Upper lobe of left lung (tissue), 6 donors: Measurements from ENCODE around the gene SV2C. TPM values are rescaled to one million over a fixed set of nuclear protein-coding genes. Genes with fewer than 3 reads are reported as not detected.
A peak's percentile ranks its signal among the peaks of the same experiment; 100 is the strongest.

Experiments
- ATAC-seq, 2 donors: fragments of 200-7000 bp; cut with Tn5 transposase; one replicate each; pipeline ENCODE4 v1.9.1; 2022; ENCODE audit warnings: mild to moderate bottlenecking in 2 of 2, moderate library complexity in 2 of 2; ENCODE audit not compliant: low FRiP score in 2 of 2
- DNase-seq, 2 donors: peaks; one replicate each; pipeline ENCODE4 v3.0.0-alpha.2; 2019 to 2020
- H3K27ac ChIP-seq, 4 donors: fragments of 200-600 bp; sonication (generic); one replicate each; pipeline ENCODE4 v1.5.1; 2016 to 2019
- H3K27me3 ChIP-seq, 4 donors: fragments of 200-600 bp; sonication (generic); one replicate each; pipeline ENCODE4 v1.5.1; 2017 to 2019
- H3K36me3 ChIP-seq, 4 donors: fragments of 200-600 bp; sonication (generic); one replicate each; pipeline ENCODE4 v1.5.1; 2016 to 2019
- H3K4me1 ChIP-seq, 4 donors: fragments of 200-600 bp; sonication (generic); one replicate each; pipeline ENCODE4 v1.5.1; 2018 to 2019
- H3K4me3 ChIP-seq, 4 donors: fragments of 200-600 bp; sonication (generic); one replicate each; pipeline ENCODE4 v1.5.1; 2017 to 2019; ENCODE audit warnings: mild to moderate bottlenecking in 2 of 4, moderate library complexity in 1 of 4
- H3K9me3 ChIP-seq, 4 donors: fragments of 200-600 bp; sonication (generic); one replicate each; pipeline ENCODE4 v1.5.1; 2018 to 2019
- EP300 ChIP-seq, 4 donors: sonication (generic); formaldehyde crosslinking; IDR thresholded peaks; one replicate each; pipeline ENCODE4 v1.5.1; 2017; ENCODE audit warnings: antibody characterized with exemption in 4 of 4, control low read depth in 2 of 4
- POLR2A ChIP-seq, 4 donors: fragments of 450-650 bp; IDR thresholded peaks; one replicate each; pipeline ENCODE4 v1.5.1; 2016 to 2017; ENCODE audit warnings: antibody characterized with exemption in 4 of 4, mild to moderate bottlenecking in 2 of 4
- POLR2AphosphoS5 ChIP-seq, 2 donors: sonication (generic); formaldehyde crosslinking; IDR thresholded peaks; one replicate each; pipeline ENCODE4 v1.5.1; 2017; ENCODE audit warnings: antibody characterized with exemption in 2 of 2
- WGBS, 2 donors: methylation state at CpG; one replicate each; pipeline ENCODE4 v1.1.5; 2017 to 2018; 5-methylcytosine and 5-hydroxymethylcytosine counted together
- total RNA-seq, 6 donors: library from RNA; depleted of rRNA in 4 of 6; stranded (reverse); fragments of >200 nt in 4 of 6; gene quantifications; one replicate each; pipeline versions ENCODE4 v1.1.0 to v1.2.1, GENCODE V29; 2016 to 2021
- TF ChIP-seq, protein P1 (sequence below), 6 experiments: fragments of 450-650 bp in 4 of 6; fragments of 200-600 bp in 2 of 6; sonication (generic) in 2 of 6; IDR thresholded peaks; one replicate each; pipeline ENCODE4 v1.5.1; 2016 to 2019; ENCODE audit warnings: antibody characterized with exemption in 6 of 6
- donor health status: DM: no; HTN: no; CAD: no; lungs with moderate emphysema.
- donor health status: DM: no; HTN: yes; CAD: no; lungs with severe emphysema.

SV2C gene
- total RNA-seq, 6 donors from 2014 or later: 0.15 to 0.51 (median 0.21) TPM; not detected in 2

DNA sequence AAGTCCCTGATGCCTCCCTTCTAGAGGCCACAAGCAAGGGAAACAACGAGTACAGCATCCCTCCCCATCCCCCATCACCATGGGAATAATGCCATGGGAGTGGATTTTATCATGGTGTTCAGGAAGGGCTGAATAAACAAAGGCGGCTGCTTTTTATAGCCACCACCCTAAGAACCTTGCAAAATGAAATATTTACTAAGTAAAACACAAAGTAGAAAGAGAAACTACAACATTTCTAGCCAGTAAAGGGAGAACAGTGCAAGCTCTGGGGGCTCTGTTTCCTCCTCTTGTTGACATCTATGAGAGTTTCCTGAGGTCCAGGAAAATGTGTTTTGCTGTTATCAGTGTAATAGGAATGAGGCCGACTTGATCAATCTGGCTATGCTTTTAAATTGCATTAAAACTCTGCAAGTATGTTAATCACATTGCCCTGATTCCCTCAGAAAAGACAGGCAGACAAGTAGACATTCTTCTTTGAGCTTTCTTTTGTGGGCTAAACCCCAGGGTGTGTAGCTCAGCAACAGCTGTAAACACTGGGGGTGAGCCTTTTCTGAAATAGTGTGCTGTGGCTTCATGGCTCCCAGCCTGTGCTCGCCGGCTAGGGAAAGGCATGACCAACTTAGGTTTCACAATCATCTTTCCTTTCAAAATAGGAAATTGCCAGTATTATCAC lies 31.1 kb downstream of the SV2C start:
- Histone ChIP-seq H3K4me1 (peaks cover 10 to 15% (median 14%) of the 10 kb centered on the region in 4 donors), H3K27ac (peak overlapping the region in 2 of 4 donors; percentile 7 to 42), H3K27me3 (no peaks in the 10 kb centered on the region), H3K36me3 (no peaks in the 10 kb centered on the region), H3K4me3 (no peak overlapping the region), H3K9me3 (no peaks in the 10 kb centered on the region)
- no peak for TF ChIP-seq EP300 (IDR thresholded peaks at IDR 0.05)
- TF ChIP-seq POLR2AphosphoS5 (IDR thresholded peaks at IDR 0.05): no peak
- no peak for TF ChIP-seq POLR2A (IDR thresholded peaks at IDR 0.05)
- TF ChIP-seq, protein P1, sequence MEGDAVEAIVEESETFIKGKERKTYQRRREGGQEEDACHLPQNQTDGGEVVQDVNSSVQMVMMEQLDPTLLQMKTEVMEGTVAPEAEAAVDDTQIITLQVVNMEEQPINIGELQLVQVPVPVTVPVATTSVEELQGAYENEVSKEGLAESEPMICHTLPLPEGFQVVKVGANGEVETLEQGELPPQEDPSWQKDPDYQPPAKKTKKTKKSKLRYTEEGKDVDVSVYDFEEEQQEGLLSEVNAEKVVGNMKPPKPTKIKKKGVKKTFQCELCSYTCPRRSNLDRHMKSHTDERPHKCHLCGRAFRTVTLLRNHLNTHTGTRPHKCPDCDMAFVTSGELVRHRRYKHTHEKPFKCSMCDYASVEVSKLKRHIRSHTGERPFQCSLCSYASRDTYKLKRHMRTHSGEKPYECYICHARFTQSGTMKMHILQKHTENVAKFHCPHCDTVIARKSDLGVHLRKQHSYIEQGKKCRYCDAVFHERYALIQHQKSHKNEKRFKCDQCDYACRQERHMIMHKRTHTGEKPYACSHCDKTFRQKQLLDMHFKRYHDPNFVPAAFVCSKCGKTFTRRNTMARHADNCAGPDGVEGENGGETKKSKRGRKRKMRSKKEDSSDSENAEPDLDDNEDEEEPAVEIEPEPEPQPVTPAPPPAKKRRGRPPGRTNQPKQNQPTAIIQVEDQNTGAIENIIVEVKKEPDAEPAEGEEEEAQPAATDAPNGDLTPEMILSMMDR (IDR thresholded peaks at IDR 0.05): no peak
- ATAC-seq (peak in 1 of 2 donors; percentile 60), DNase-seq (peak in 1 of 2 donors; percentile 30)
- WGBS, 2 donors: 18 to 20% methylated on average over 5 of the region's 5 CpGs

DNA sequence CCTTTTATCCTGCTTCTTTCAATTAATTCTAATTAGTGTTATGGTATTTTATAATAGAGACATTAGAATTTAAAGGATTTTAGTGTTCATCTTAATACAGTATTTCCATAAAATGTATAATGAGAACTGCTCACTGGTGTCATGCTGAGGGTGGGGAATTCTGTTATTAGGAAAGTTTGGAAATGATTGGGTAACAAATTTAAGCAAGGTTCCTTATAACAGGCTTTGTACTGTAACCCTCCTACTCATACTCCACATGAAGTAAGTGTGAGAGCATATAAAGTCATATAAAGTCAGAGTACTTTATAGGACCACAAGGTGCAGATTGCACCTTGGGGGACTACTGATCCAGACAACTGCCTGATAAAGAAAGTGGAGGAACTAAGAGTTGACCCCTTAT lies 42.2 kb downstream of the SV2C start:
- Histone ChIP-seq H3K27me3 (no peaks in the 10 kb centered on the region), H3K27ac (no peak overlapping the region), H3K4me3 (no peak overlapping the region), H3K4me1 (no peaks in the 10 kb centered on the region), H3K9me3 (no peaks in the 10 kb centered on the region), H3K36me3 (no peaks in the 10 kb centered on the region)
- DNase-seq: no peak
- ATAC-seq: no peak
- no peak for TF ChIP-seq POLR2AphosphoS5 (IDR thresholded peaks at IDR 0.05)
- TF ChIP-seq EP300 (IDR thresholded peaks at IDR 0.05): no peak
- TF ChIP-seq POLR2A (IDR thresholded peaks at IDR 0.05): no peak
- TF ChIP-seq, protein P1 (IDR thresholded peaks at IDR 0.05): no peak

DNA sequence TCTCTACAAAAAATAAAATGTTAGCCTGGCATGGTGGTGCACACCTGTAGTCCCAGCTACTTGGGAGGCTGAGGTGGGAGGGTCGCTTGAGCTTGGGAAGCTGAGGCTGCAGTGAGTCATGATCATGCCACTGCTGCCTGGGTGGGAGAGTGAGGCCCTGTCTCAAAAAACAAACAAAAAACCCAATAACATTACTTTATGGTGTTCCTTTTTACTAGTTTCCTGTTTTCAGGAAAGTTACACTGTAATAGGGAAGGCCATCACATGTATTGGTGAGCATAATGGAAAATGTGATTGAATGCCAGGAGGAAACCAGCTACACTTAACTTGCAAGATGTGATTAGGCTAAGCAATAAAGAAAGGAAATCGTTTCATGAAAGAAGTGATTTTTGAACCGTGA lies 42.7 kb downstream of the SV2C start:
- 78 to 87% methylated on average over 3 of the region's 3 CpGs for WGBS, 2 donors
- Histone ChIP-seq H3K9me3 (no peaks in the 10 kb centered on the region), H3K27me3 (no peaks in the 10 kb centered on the region), H3K4me1 (no peaks in the 10 kb centered on the region), H3K27ac (no peak overlapping the region), H3K4me3 (no peak overlapping the region), H3K36me3 (no peaks in the 10 kb centered on the region)
- ATAC-seq (no peak), DNase-seq (no peak)
- TF ChIP-seq, protein P1 (IDR thresholded peaks at IDR 0.05): no peak
- no peak for TF ChIP-seq POLR2AphosphoS5 (IDR thresholded peaks at IDR 0.05)
- TF ChIP-seq EP300 (IDR thresholded peaks at IDR 0.05): no peak
- TF ChIP-seq POLR2A (IDR thresholded peaks at IDR 0.05): no peak

DNA sequence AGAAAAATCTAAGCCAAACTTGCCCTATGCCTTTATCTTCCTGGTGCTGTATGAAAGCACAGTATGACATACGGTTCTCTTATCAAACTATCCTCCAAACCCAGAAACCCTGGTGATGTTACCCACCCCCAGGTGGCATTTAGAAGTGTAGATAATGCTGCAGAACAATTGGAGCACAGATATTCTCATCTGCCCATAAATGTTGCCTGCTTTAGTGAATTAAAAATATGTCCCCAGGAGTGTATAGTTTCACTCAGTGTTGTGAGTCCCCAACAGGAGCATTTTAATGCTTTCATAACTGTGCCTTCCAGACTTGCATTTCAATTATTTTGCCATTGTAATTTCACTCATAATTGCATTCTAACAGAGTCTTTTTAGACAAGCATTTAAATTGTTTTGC lies 50.8 kb downstream of the SV2C start:
- Histone ChIP-seq H3K4me1 (no peaks in the 10 kb centered on the region), H3K9me3 (no peaks in the 10 kb centered on the region), H3K36me3 (no peaks in the 10 kb centered on the region), H3K27ac (no peak overlapping the region), H3K27me3 (no peaks in the 10 kb centered on the region), H3K4me3 (no peak overlapping the region)
- ATAC-seq (no peak), DNase-seq (no peak)
- 82 to 86% methylated on average over 1 of the region's 1 CpG for WGBS, 2 donors
- TF ChIP-seq POLR2A (IDR thresholded peaks at IDR 0.05) (no peak), POLR2AphosphoS5 (IDR thresholded peaks at IDR 0.05) (no peak), EP300 (IDR thresholded peaks at IDR 0.05) (no peak)
- TF ChIP-seq, protein P1 (IDR thresholded peaks at IDR 0.05): no peak

DNA sequence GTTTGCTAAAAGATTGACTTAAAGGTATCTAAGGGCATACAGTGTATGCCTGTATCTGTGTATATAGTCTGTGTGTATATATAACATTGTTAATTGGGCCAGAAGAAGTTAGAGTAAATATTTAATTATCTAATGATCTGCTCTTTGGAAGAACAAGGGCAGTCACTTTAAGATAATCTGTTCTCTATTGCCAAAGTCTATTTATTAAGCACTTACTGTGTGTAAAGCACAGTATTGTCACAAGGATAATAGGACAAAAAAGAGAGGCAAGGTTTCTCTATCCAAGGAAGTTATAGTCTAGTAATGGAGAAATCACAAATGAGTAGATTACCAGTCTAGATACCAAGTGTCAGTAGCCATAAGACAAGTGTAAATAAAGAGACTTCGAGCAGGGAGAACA lies 51.5 kb downstream of the SV2C start:
- no peaks in the 10 kb centered on the region for H3K36me3 ChIP-seq
- no peaks in the 10 kb centered on the region for H3K9me3 ChIP-seq
- H3K4me1 ChIP-seq: no peaks in the 10 kb centered on the region
- WGBS, 2 donors: 68 to 84% methylated on average over 1 of the region's 1 CpG
- no peak overlapping the region for H3K27ac ChIP-seq
- ATAC-seq (no peak), DNase-seq (no peak)
- TF ChIP-seq, protein P1 (IDR thresholded peaks at IDR 0.05): no peak
- no peak for TF ChIP-seq POLR2A (IDR thresholded peaks at IDR 0.05)
- TF ChIP-seq EP300 (IDR thresholded peaks at IDR 0.05): no peak
- TF ChIP-seq POLR2AphosphoS5 (IDR thresholded peaks at IDR 0.05): no peak
- no peak overlapping the region for H3K4me3 ChIP-seq
- H3K27me3 ChIP-seq: no peaks in the 10 kb centered on the region
